Neutrophil (primary cell): ENCODE data around the gene DDX39B.

Experiments used
- H3K27ac ChIP-seq: fragments of 200-600 bp; sonication (generic); 2 replicates; pipeline ENCODE4 v1.5.1; 2016; ENCODE audit warnings: mild to moderate bottlenecking, moderate library complexity
- H3K27me3 ChIP-seq: fragments of 200-600 bp; sonication (generic); 2 replicates; pipeline ENCODE4 v1.6.0; 2016; ENCODE audit warnings: mild to moderate bottlenecking
- H3K36me3 ChIP-seq: fragments of 200-600 bp; sonication (generic); 2 replicates; pipeline ENCODE4 v1.5.1; 2017
- H3K4me1 ChIP-seq, 2 experiments: fragments of 200-600 bp in 1 of 2; sonication (generic) in 1 of 2; 1 replicate in 1 of 2; 2 replicates in 1 of 2; pipeline versions ENCODE4 v1.5.1 to v1.6.1; 2013 to 2016; ENCODE audit warnings: low read depth in 1 of 2, low read length in 1 of 2, mild to moderate bottlenecking in 1 of 2, moderate library complexity in 1 of 2; ENCODE audit not compliant: control insufficient read depth in 1 of 2, insufficient read depth in 1 of 2
- H3K4me3 ChIP-seq, 2 experiments: fragments of 200-600 bp in 1 of 2; sonication (generic) in 1 of 2; 1 replicate in 1 of 2; 2 replicates in 1 of 2; pipeline ENCODE4 v1.5.1; 2013 to 2016; ENCODE audit warnings: low read depth in 1 of 2, low read length in 1 of 2, mild to moderate bottlenecking in 1 of 2, moderate library complexity in 1 of 2
- H3K9me3 ChIP-seq: fragments of 200-600 bp; sonication (generic); 2 replicates; pipeline ENCODE4 v1.5.1; 2016
- CTCF ChIP-seq: fragments of 200-600 bp; sonication (generic); IDR thresholded peaks from 2 replicates; pipeline ENCODE4 v1.5.1; 2016; ENCODE audit warnings: antibody characterized with exemption

The DDX39B gene

GRCh38 chr6:31573239-31574105 is 31.7 kb upstream of the DDX39B start:
- TF ChIP-seq CTCF = no peak
- Histone ChIP-seq H3K9me3 (no peaks in the 10 kb centered on the region), H3K4me3 (no peak overlapping the region), H3K27ac (no peak overlapping the region), H3K4me1 (peaks cover 37 to 42% of the 10 kb centered on the region in 2 experiments), H3K27me3 (no peaks in the 10 kb centered on the region), H3K36me3 (peaks cover 10% of the 10 kb centered on the region)

GRCh38 chr6:31572041-31572911 is 30.5 kb upstream of the DDX39B start, which contains the start of gene LTA:
Gene LTA (plus strand): TSS chr6:31572289. CDS start chr6:31572743, 454 bp downstream.
- TF ChIP-seq CTCF = no peak
- Histone ChIP-seq H3K36me3 (peaks cover 5% of the 10 kb centered on the region), H3K27ac (no peak within 1 kb of the TSS), H3K9me3 (no peaks in the 10 kb centered on the region), H3K4me1 (peaks cover 44 to 45% of the 10 kb centered on the region in 2 experiments), H3K4me3 (no peak within 1 kb of the TSS), H3K27me3 (no peaks in the 10 kb centered on the region)

- H3K27ac ChIP-seq = no peak overlapping the region
- no peaks in the 10 kb centered on the region for H3K27me3 ChIP-seq
- H3K4me3 ChIP-seq = no peak overlapping the region
- no peak for TF ChIP-seq CTCF
- no peaks in the 10 kb centered on the region for H3K9me3 ChIP-seq
- no peaks in the 10 kb centered on the region for H3K36me3 ChIP-seq
- peaks cover 21 to 22% of the 10 kb centered on the region in 2 experiments for H3K4me1 ChIP-seq
Observed at GRCh38 chr6:31569861-31570536, 28.2 kb upstream of the DDX39B start.

- no peaks in the 10 kb centered on the region for H3K27me3 ChIP-seq
- H3K4me3 ChIP-seq = peak overlapping the region in 1 of 2 experiments; percentile 4
- no peaks in the 10 kb centered on the region for H3K9me3 ChIP-seq
- peak overlapping the region; percentile 82 for H3K27ac ChIP-seq
- H3K36me3 ChIP-seq = no peaks in the 10 kb centered on the region
- no peak for TF ChIP-seq CTCF
- peaks cover 15 to 17% of the 10 kb centered on the region in 2 experiments for H3K4me1 ChIP-seq
Observed at GRCh38 chr6:31568537-31568961, 26.7 kb upstream of the DDX39B start.
